SK-N-DZ (cell line): Measurements from ENCODE around the gene MED25. TPM values are rescaled to one million over a fixed set of nuclear protein-coding genes. Genes with fewer than 3 reads are reported as not detected.

ENCODE experiments used
- DNase-seq: peaks from one replicate; pipeline ENCODE4 v3.0.0-alpha.2; 2015; ENCODE audit warnings: low spot score
- polyA plus RNA-seq, 2 experiments: library from polyadenylated mRNA; depleted of rRNA; stranded (reverse); fragments of >200 nt; gene quantifications; 2 replicates each; pipeline ENCODE4 v1.2.3, GENCODE V29; 2014

Gene MED25
- polyA plus RNA-seq (2014; cell fraction: cytosol; rRNA removed), result 26.0 and 26.1 TPM in 2 replicates
- polyA plus RNA-seq (2014; cell fraction: nucleus; rRNA removed), result 41.8 and 47.5 TPM in 2 replicates

GRCh38 chr19:49817964-49818648 is at the start of gene MED25:
TSS of gene MED25 (plus strand) at chr19:49818289. CDS start at chr19:49818342, 53 bp downstream.
- peak; percentile 77 for DNase-seq

DNA sequence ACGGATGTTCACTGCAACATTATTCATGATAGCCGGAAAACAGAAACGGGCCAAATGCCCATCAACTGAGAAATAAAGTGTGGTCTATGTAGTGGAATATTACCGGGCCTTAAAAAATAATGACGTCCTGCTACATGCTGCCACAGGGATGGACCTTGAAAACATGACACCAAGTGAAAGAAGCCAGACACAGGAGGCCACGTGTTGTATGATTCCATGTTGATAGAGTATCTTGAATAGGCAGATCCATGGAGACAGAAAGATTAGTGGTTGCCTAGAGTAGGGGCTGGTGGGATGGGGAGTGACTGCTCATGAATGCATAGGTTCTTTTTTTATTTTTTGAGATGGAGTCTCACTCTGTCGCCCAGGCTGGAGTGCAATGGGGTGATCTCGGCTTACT is 47.6 kb upstream of the MED25 start:
- no peak for DNase-seq

DNA sequence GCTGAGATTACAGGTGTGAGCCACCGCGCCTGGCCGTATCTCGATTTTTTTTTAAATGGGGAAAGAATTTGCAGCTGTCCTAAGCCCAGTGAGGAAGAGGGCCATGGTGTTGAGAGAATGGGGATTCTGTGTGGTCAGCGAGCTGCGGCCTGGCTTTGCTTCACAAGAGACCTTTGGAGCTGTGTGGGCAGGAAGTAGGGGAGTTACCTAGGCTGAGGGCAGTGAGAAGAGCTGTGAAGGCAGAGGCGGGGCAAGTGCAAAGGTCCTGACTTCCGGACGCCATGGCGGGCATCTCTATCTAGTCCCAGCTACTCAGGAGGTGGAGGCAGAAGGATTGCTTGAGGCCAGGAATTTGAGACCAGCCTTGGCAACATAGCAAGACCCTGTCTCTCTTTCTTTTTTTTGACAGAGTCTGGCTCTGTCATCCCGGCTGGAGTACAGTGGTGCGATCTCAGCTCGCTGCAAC is 46.4 kb upstream of the MED25 start:
- DNase-seq, result no peak

GRCh38 chr19:49772850-49773432 is 45.1 kb upstream of the MED25 start:
- DNase-seq, result no peak

DNA sequence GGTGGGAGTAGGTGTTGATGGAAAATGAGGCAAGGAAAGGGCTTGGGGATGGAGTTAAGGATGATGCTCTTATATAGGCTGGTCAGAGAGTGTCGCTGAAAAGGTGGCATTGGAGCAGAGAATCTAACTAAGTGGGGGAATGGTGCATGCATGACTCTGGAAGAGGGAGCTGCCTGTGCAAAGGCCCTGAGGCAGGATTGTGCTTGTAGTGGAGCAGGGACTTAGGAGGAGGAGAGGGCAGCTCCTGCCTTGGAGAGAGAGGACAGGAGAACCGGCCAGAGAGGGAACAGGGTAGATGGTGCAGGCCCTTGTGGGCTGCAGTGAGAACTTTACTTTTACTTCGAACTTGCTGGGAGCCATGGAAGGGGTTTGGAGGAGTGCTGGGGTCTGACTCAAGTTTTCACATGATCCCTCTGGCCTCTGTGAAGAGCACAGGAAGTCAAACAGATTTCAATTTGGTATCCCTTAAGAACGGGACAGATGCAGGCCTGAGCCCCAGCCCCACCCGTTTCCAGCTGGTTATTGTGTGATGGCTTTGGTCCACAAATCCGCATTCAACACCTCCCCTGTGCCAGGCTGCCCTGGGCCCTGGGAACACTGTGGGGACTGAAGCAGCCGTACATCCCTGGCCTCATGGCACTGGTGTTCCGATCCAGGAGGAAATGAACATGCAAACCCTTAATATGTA is 44.3 kb upstream of the MED25 start:
- DNase-seq, result no peak

DNA sequence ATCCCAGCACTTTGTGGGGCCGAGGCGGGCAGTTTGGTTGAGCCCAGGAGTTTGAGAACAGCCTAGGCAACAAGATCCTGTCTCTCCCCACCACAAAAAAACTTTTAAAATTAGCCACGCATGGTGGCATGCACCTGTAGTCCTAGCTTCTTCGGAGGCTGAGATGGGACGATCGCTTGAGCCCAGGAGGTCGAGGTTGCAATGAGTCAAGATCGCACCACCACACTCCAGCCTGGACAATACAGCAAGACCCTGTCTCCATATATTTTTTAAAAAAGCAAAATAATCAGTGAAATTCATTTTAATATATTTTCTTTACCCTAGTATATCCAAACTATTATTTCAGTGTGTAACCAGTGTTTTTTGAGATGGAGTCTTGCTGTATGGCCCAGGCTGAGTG is 43.1 kb upstream of the MED25 start:
- no peak for DNase-seq

DNA sequence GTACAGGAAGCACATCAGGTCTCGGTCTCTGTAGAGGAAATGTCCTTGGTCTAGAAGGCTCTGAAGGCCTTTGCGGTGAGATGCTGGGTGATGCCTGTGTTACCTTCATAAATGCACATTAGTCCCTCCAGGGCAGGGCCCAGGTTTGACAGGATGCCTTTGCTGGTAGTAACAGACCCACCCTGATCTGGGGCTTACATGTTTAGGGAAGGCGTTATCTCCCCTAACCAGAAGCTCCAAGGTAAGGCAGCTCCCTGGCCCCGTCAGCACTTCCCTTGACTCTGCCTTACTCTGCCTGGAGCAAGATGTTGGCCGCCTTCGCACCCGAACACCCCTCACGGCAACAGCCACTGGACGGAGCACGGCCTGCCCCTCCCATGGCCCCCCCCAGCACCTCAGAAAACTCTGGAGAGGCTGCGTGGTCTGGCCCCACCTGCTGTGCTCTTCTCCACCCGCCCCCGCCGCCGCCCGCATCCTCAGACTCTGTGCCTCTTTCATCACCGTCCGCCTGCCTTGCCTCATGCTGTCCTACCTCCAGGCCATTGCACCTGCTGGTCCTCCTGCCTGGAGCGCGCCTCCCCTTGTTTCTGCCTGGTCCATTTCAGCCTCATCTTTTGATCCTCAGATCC is 42.2 kb upstream of the MED25 start:
- DNase-seq, result no peak

- no peak for DNase-seq
Measured at GRCh38 chr19:49776371-49776764, 41.7 kb upstream of the MED25 start.

- DNase-seq, result no peak
Measured at GRCh38 chr19:49779731-49780555, 38.1 kb upstream of the MED25 start.

GRCh38 chr19:49780861-49781260 is 37.2 kb upstream of the MED25 start:
- no peak for DNase-seq

DNA sequence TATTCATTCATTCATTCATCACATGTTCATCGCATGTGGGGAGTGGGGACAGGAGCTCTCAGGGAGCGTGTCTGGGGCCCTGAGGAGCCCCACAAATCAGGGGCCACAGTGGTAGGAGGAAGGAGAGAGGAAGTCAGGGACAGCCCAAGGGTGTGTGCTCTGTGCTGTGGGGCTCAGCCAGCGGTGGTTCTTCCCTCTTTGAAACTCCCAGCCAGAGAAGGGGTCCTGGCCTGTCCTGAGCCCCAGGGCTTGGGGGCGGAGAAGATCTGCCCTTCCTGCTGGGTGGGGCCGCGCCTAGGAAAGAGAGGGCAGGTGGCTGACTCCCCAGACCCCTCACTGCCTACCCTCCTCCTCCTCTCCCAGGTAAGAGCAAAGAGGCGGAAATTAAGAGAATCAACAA is 36.7 kb upstream of the MED25 start:
- no peak for DNase-seq

DNA sequence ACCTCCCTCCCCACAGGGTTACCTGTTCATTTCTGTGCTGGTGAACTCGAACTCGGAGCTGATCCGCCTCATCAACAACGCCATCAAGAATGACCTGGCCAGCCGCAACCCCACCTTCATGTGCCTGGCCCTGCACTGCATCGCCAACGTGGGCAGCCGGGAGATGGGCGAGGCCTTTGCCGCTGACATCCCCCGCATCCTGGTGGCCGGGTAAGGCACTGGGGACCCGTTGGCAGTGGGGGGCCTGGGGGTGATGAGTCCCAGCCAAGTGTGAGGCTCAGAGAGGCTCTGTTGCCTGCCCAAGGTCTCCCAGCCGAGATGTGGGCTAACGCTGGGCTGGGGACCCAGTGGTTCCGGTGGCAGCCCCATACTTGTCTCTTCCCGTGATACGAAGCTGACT is 35.6 kb upstream of the MED25 start:
- DNase-seq, result no peak

- DNase-seq, result no peak
Measured at GRCh38 chr19:49786376-49786820, 31.7 kb upstream of the MED25 start.

GRCh38 chr19:49787746-49788145 is 30.3 kb upstream of the MED25 start:
- no peak for DNase-seq

DNA sequence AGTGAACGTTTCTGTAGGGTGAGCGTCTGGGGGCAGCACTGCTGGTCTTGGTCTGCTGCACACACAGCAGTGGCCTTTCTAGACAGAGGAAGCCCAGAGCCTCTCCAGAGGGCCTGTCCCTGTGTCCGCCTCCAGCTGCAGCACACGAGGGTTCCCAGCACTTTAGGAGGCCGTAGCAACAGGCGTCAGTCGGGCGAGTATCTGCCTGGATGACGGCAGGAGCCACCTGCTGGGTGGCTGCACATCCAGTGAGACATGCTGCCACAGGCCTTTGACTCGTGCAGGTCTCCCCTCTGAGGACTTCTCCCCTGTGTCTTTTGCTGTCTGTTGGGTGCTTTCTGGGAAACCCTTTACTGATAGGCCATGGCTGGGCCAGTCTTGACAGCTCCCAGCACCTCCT is 29.2 kb upstream of the MED25 start:
- DNase-seq, result no peak

GRCh38 chr19:49790866-49791265 is 27.2 kb upstream of the MED25 start:
- no peak for DNase-seq

- no peak for DNase-seq
Measured at GRCh38 chr19:49791776-49792445, 26.2 kb upstream of the MED25 start.

DNA sequence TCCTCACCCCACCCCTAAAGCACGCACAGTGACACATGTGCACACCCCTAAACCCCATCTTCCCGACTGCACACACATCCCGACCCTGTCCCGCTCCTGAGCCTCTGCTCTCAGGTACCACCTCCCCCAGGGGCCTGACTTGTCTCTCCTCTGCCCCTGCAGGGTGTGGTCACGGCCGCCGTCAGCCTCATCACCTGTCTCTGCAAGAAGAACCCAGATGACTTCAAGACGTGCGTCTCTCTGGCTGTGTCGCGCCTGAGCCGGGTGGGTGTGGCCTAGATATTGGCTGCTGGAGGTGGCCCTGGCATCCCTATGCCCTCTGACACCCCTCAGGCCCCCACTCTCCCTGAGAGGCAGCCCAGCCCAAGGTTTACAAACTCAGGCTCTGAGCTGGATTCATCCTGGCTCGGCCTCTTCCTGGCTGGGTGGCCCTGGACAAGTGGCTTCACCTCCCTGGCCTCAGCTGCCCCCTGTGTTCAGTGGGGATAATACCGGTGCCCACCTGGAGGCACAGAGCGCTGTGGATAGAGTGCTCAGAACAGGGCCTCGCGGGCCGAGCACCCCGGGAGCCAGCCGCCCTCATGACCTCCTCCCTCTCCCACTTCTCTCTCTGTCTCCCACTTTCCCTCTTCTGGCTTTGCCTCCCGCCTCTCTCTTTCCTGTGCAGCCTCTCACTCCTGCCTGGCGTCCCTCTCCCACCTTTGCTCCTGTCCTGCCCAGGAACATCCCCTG is 25.1 kb upstream of the MED25 start:
- no peak for DNase-seq

DNA sequence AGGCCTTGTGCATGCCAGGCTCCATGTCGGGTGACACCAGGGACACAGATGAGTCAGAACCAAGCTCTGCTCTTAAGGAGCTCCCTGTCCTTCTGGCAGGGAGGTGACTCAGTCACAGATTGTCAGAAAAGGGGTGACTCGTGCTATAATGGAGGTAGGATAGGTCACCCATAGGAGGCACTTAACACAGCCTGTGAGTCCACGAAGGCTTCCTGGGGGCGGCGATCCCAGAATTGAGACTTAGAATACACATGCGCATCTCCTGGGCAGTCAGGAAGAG is 24.6 kb upstream of the MED25 start:
- DNase-seq, result no peak

DNA sequence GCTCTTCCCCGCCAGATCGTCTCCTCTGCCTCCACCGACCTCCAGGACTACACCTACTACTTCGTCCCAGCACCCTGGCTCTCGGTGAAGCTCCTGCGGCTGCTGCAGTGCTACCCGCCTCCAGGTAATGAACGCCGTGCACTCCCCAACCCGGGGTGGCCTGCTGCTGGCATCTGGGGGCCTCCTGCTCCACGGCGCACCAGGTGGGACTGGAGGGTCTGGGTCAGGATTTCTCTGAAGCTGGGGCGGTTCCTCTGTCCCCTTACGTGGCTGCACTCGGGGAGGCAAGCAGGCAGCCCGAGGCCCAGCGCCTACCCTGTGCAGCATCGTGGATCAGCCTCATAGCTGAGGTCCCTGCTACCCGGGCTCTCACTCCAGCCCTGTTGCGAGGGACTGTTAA is 22.5 kb upstream of the MED25 start:
- no peak for DNase-seq
